SU-DHL-6 (cell line): ENCODE measurements around the gene SLC25A42.

Experiments
- CTCF ChIP-seq: fragments of 200-600 bp; sonication (generic); IDR thresholded peaks from one replicate; pipeline ENCODE4 v1.5.1; 2017; ENCODE audit warnings: antibody characterized with exemption, mild to moderate bottlenecking, low read length, moderate library complexity; ENCODE audit not compliant: insufficient read depth, poor library complexity, severe bottlenecking
- EZH2phosphoT487 ChIP-seq: fragments of 200-600 bp; sonication (generic), shearing (Covaris generic); conservative IDR thresholded peaks from 2 replicates; pipeline ENCODE4 v1.6.1; 2018; ENCODE audit warnings: mild to moderate bottlenecking, antibody characterized with exemption, low read length, moderate library complexity, mixed read lengths

- TF ChIP-seq CTCF (no peak), EZH2phosphoT487 (no peak)
Observed at GRCh38 chr19:19078801-19079200, 15.0 kb downstream of the SLC25A42 start.
